ENCODE measurements around the gene PPM1B.

- no peak for TF ChIP-seq CTCF (IDR thresholded peaks at IDR 0.05 in 4 of 5, conservative IDR thresholded peaks at IDR 0.05 in 1 of 5)
- TF ChIP-seq POLR2A (IDR thresholded peaks at IDR 0.05), result peak; percentile 8 to 19
These were observed 42.4 kb upstream of the PPM1B start for GRCh38 chr2:44126106-44126797.

Measured in gastrocnemius medialis (tissue), 4 donors.